ENCODE results near the gene ASXL2.

Gene ASXL2

DNA sequence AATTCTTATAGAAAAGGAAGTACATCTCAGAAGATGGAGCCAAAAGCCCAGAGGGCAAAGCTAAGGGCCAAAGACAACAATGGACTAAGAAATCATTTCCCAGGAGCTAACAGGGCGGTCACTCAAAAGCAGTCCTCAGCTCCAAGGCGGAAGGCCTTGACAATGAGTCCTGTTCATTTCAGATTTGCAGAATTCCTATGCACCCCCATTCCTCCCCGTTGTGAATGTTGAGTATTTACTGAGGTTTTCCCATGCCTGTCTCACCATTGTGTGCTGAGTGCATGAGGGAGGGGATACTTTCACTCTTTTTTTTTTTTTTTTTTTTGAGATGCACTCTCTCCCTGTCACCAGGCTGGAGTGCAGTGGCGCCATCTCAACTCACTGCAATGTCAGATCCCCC, 186.1 kb downstream of the ASXL2 start:
- TF ChIP-seq, protein P1, sequence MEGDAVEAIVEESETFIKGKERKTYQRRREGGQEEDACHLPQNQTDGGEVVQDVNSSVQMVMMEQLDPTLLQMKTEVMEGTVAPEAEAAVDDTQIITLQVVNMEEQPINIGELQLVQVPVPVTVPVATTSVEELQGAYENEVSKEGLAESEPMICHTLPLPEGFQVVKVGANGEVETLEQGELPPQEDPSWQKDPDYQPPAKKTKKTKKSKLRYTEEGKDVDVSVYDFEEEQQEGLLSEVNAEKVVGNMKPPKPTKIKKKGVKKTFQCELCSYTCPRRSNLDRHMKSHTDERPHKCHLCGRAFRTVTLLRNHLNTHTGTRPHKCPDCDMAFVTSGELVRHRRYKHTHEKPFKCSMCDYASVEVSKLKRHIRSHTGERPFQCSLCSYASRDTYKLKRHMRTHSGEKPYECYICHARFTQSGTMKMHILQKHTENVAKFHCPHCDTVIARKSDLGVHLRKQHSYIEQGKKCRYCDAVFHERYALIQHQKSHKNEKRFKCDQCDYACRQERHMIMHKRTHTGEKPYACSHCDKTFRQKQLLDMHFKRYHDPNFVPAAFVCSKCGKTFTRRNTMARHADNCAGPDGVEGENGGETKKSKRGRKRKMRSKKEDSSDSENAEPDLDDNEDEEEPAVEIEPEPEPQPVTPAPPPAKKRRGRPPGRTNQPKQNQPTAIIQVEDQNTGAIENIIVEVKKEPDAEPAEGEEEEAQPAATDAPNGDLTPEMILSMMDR (IDR thresholded peaks at IDR 0.05): no peak

DNA sequence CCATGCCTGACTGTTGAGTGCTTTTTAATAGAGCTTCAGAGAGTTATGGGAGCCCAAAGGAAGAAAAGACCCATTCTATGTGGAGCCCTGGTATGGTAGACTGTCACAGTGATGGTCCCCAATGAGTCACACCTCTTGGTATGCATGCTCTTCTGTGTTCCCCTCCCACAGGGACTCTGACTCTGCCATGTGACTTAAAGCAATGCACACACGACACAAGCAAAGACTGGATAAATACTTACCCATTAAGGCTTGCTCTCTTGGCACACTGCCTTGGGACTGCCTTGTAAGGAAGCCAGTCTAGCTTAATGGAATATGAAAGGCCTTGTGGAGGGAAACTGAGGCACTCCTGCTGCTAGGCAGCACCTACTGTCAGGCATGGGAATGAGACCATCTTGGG, 188.2 kb downstream of the ASXL2 start:
- TF ChIP-seq, protein P1 (IDR thresholded peaks at IDR 0.05): no peak

DNA sequence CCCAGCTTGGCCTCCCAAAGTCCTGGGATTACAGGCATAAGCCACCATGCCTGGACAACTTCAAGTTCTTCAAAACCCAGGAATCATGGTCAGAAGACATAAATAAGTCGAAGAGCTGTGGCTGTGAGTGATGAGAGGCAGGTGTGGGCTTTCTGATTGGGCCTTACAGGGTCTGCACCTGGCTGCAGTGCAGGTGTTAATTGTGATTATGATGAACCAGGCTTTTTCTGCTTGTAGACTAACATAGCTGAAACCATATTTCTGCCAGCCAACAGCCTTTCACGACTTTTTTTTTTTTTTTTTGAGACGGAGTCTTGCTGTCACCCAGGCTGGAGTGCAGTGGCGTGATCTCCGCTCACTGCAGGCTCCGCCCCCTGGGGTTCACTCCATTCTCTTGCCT, 190.1 kb downstream of the ASXL2 start:
- TF ChIP-seq, protein P1 (IDR thresholded peaks at IDR 0.05): no peak

DNA sequence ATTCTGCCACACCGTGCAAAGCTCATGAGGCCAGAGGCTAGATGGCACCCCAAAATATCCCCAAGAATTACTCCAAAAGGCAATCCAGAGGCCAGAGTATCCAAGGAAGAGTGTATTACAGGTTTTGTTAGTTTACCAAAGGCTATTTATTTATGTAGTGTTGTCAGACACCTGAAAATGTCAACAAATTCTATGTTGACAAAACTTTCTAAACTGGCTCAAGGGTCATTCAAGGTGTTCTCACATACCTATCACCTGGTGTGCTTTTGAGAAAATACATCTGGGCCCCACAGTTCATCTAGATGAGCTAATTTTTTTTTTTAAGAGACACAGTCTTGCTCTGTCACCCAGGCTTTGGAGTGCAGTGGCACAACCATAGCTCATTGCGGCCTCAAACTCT, 192.5 kb downstream of the ASXL2 start:
- TF ChIP-seq, protein P1 (IDR thresholded peaks at IDR 0.05): no peak

DNA sequence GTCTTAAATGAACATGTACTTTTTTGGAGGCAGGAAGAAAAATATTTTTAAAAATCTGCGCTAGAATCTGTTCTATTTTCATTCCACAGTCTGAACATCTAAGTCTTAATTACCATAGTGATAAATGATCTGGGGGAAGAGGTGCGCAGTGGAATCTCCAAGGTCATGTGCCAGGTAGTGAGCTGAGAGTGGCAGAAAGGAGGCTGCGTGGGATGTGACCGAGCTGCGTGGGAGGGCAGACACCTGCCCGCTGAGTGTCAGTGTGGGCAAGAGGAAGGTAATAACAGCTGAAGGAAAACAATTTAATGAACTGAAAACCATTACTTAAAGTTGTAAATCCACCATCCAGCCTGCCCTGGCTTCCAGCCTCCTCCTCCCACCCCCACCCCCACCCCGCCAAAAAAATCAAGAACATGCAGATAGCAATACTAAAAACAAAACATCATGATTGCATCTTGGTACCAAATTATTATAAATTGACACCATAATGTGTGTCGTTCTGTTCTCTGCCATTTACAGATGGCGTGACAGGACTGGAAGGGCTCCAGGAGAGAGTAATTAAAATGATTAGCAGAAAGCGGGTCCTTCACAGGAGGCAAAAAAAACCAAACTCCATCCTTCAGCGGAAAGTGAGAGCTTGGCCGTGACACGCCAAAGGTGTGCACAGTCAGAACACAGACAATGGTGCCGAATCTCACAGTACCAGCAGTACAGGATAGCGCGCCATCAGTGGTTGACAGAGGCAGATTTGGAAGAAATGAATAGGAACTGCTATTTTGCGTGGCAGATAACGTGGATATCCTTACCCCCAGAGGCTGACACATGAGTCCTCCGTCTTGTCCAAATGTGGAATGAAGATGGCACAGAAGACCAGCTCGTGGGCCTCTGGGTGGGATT, 193.5 kb downstream of the ASXL2 start:
- TF ChIP-seq, protein P1 (IDR thresholded peaks at IDR 0.05): no peak
